HEK293 (cell line): ENCODE data around the gene KRT79.

Experiments used
- CTCF ChIA-PET: fragments of 350-600 bp; formaldehyde crosslinking; extraction: SDS; loops from one replicate; lab custom pipeline; 2021; ENCODE audit warnings: antibody characterized with exemption; lab: Yijun Ruan, JAX
- POLR2A ChIA-PET: fragments of 300-600 bp; formaldehyde crosslinking; extraction: SDS; loops from one replicate; lab custom pipeline; 2020; ENCODE audit warnings: antibody characterized with exemption, inconsistent platforms; lab: Yijun Ruan, JAX
- H3K27ac ChIP-seq: fragments of 200-500 bp; sonication (Bioruptor generic); 2 replicates; pipeline ENCODE4 v1.5.1; 2014; ENCODE audit warnings: low read depth, low read length, control low read depth, inconsistent platforms; ENCODE audit errors: extremely low read depth
- H3K36me3 ChIP-seq, 2 experiments: fragments of 200-500 bp in 1 of 2; sonication (Bioruptor generic) in 1 of 2; 1 replicate in 1 of 2; 2 replicates in 1 of 2; pipeline ENCODE4 v1.5.1; 2014 to 2017; ENCODE audit warnings: inconsistent platforms in 2 of 2, low read length in 2 of 2; ENCODE audit not compliant: control insufficient read depth in 2 of 2, insufficient read depth in 1 of 2
- H3K4me1 ChIP-seq: fragments of 200-500 bp; sonication (Bioruptor generic); 2 replicates; pipeline ENCODE4 v1.5.1; 2014; ENCODE audit warnings: mild to moderate bottlenecking, low read length, inconsistent platforms; ENCODE audit not compliant: control insufficient read depth, insufficient read depth
- H3K4me3 ChIP-seq: 2 replicates; pipeline ENCODE4 v1.5.1; 2011; ENCODE audit warnings: low read depth, mild to moderate bottlenecking, control low read depth, low read length, moderate library complexity
- H3K9me3 ChIP-seq: fragments of 200-500 bp; sonication (Bioruptor generic); 2 replicates; pipeline ENCODE4 v1.5.1; 2014; ENCODE audit warnings: low read depth, low read length, inconsistent platforms; ENCODE audit not compliant: control insufficient read depth, insufficient read depth
- KLF9 ChIP-seq: fragments of 450-650 bp; formaldehyde crosslinking; IDR thresholded peaks from 2 replicates; pipeline ENCODE4 v1.5.1; 2016; ENCODE audit warnings: missing biosample characterization, missing genetic modification characterization, low read depth
- RBAK ChIP-seq: fragments of 450-650 bp; formaldehyde crosslinking; IDR thresholded peaks from 2 replicates; pipeline ENCODE4 v1.5.1; 2016; ENCODE audit warnings: missing biosample characterization, missing genetic modification characterization
- REST ChIP-seq: fragments of 450-650 bp; formaldehyde crosslinking; IDR thresholded peaks from 2 replicates; pipeline ENCODE4 v1.5.1; 2016; ENCODE audit warnings: missing biosample characterization, missing genetic modification characterization
- WT1 ChIP-seq: fragments of 450-650 bp; formaldehyde crosslinking; IDR thresholded peaks from 2 replicates; pipeline ENCODE4 v1.5.1; 2016; ENCODE audit warnings: missing biosample characterization, missing genetic modification characterization
- YY1 ChIP-seq: fragments of 450-650 bp; formaldehyde crosslinking; IDR thresholded peaks from 2 replicates; pipeline ENCODE4 v1.5.1; 2018; ENCODE audit warnings: missing biosample characterization, missing genetic modification characterization
- ZBTB1 ChIP-seq: fragments of 450-650 bp; formaldehyde crosslinking; IDR thresholded peaks from 2 replicates; pipeline ENCODE4 v1.5.1; 2016; ENCODE audit warnings: missing biosample characterization, missing genetic modification characterization
- ZBTB20 ChIP-seq: fragments of 450-650 bp; formaldehyde crosslinking; IDR thresholded peaks from 2 replicates; pipeline ENCODE4 v1.5.1; 2016; ENCODE audit warnings: missing biosample characterization, missing genetic modification characterization
- ZNF133 ChIP-seq: fragments of 450-650 bp; formaldehyde crosslinking; IDR thresholded peaks from 2 replicates; pipeline ENCODE4 v1.5.1; 2016; ENCODE audit warnings: missing biosample characterization, missing genetic modification characterization
- ZNF146 ChIP-seq: fragments of 450-650 bp; formaldehyde crosslinking; IDR thresholded peaks from 2 replicates; pipeline ENCODE4 v1.5.1; 2016; ENCODE audit warnings: missing biosample characterization, missing genetic modification characterization
- ZNF169 ChIP-seq: fragments of 450-650 bp; formaldehyde crosslinking; IDR thresholded peaks from 2 replicates; pipeline ENCODE4 v1.5.1; 2016; ENCODE audit warnings: missing biosample characterization, missing genetic modification characterization
- ZNF37A ChIP-seq: fragments of 450-650 bp; IDR thresholded peaks from 2 replicates; pipeline ENCODE4 v1.5.1; 2018; ENCODE audit warnings: missing biosample characterization, missing genetic modification characterization
- ZNF501 ChIP-seq: fragments of 450-650 bp; formaldehyde crosslinking; IDR thresholded peaks from 2 replicates; pipeline ENCODE4 v1.5.1; 2016; ENCODE audit warnings: missing biosample characterization, missing genetic modification characterization
- ZNF623 ChIP-seq: fragments of 450-650 bp; formaldehyde crosslinking; IDR thresholded peaks from 2 replicates; pipeline ENCODE4 v1.5.1; 2016; ENCODE audit warnings: missing biosample characterization, missing genetic modification characterization
- ZNF670 ChIP-seq: fragments of 450-650 bp; formaldehyde crosslinking; IDR thresholded peaks from 2 replicates; pipeline ENCODE4 v1.5.1; 2016; ENCODE audit warnings: missing biosample characterization, missing genetic modification characterization, low read depth
- ZNF677 ChIP-seq: fragments of 450-650 bp; IDR thresholded peaks from 2 replicates; pipeline ENCODE4 v1.5.0; 2018; ENCODE audit warnings: missing biosample characterization, mild to moderate bottlenecking, missing genetic modification characterization, moderate library complexity
- ZNF830 ChIP-seq: fragments of 450-650 bp; IDR thresholded peaks from 2 replicates; pipeline ENCODE4 v1.5.0; 2018; ENCODE audit warnings: missing biosample characterization, missing genetic modification characterization, low read depth, mild to moderate bottlenecking, moderate library complexity
- TF ChIP-seq, protein P1 (sequence below): fragments of 450-650 bp; formaldehyde crosslinking; IDR thresholded peaks from 2 replicates; pipeline ENCODE4 v1.5.1; 2016; ENCODE audit warnings: missing biosample characterization, missing genetic modification characterization
- TF ChIP-seq, protein P2 (sequence below): fragments of 450-650 bp; IDR thresholded peaks from 2 replicates; pipeline ENCODE4 v1.5.1; 2018; ENCODE audit warnings: missing biosample characterization, missing genetic modification characterization
- TF ChIP-seq, protein P3 (sequence below): sonication (generic); formaldehyde crosslinking; IDR thresholded peaks from 2 replicates; pipeline ENCODE4 v1.8.1; 2022; ENCODE audit warnings: mild to moderate bottlenecking, moderate library complexity, missing genetic modification reagents

KRT79 gene

GRCh38 chr12:52815676-52816588, 18.2 kb downstream of the KRT79 start:
- Histone ChIP-seq H3K36me3 (no peaks in the 10 kb centered on the region), H3K4me1 (no peaks in the 10 kb centered on the region), H3K4me3 (no peak overlapping the region), H3K9me3 (no peaks in the 10 kb centered on the region), H3K27ac (no peak overlapping the region)
- ChIA-PET CTCF (interaction anchor here (0.6 to 2.4 kb wide), 3 partner anchors 36 to 659 kb away, joined by 3 to 7 read pairs (median 3); no protein-coding TSS in a partner anchor), POLR2A (no interaction called here)
- no peak for TF ChIP-seq ZNF677
- TF ChIP-seq ZNF501, result no peak
- TF ChIP-seq RBAK (tag by site-specific recombination), result no peak
- no peak for TF ChIP-seq WT1 (tag by site-specific recombination)
- TF ChIP-seq ZNF37A (tag by site-specific recombination), result no peak
- TF ChIP-seq ZNF146 (tag by site-specific recombination), result no peak
- TF ChIP-seq ZNF169 (tag by site-specific recombination), result no peak
- no peak for TF ChIP-seq ZNF133 (tag by site-specific recombination)
- TF ChIP-seq ZBTB20, result no peak
- no peak for TF ChIP-seq ZNF830 (tag by site-specific recombination)
- no peak for TF ChIP-seq KLF9 (tag by site-specific recombination)
- no peak for TF ChIP-seq ZBTB1 (tag by site-specific recombination)
- TF ChIP-seq, protein P1, sequence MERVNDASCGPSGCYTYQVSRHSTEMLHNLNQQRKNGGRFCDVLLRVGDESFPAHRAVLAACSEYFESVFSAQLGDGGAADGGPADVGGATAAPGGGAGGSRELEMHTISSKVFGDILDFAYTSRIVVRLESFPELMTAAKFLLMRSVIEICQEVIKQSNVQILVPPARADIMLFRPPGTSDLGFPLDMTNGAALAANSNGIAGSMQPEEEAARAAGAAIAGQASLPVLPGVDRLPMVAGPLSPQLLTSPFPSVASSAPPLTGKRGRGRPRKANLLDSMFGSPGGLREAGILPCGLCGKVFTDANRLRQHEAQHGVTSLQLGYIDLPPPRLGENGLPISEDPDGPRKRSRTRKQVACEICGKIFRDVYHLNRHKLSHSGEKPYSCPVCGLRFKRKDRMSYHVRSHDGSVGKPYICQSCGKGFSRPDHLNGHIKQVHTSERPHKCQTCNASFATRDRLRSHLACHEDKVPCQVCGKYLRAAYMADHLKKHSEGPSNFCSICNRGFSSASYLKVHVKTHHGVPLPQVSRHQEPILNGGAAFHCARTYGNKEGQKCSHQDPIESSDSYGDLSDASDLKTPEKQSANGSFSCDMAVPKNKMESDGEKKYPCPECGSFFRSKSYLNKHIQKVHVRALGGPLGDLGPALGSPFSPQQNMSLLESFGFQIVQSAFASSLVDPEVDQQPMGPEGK (tag by site-specific recombination), result no peak
- TF ChIP-seq, protein P2, sequence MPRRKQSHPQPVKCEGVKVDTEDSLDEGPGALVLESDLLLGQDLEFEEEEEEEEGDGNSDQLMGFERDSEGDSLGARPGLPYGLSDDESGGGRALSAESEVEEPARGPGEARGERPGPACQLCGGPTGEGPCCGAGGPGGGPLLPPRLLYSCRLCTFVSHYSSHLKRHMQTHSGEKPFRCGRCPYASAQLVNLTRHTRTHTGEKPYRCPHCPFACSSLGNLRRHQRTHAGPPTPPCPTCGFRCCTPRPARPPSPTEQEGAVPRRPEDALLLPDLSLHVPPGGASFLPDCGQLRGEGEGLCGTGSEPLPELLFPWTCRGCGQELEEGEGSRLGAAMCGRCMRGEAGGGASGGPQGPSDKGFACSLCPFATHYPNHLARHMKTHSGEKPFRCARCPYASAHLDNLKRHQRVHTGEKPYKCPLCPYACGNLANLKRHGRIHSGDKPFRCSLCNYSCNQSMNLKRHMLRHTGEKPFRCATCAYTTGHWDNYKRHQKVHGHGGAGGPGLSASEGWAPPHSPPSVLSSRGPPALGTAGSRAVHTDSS (tag by site-specific recombination), result no peak
- no peak for TF ChIP-seq REST
- no peak for TF ChIP-seq YY1 (tag by site-specific recombination)
- no peak for TF ChIP-seq ZNF670
- TF ChIP-seq, protein P3, sequence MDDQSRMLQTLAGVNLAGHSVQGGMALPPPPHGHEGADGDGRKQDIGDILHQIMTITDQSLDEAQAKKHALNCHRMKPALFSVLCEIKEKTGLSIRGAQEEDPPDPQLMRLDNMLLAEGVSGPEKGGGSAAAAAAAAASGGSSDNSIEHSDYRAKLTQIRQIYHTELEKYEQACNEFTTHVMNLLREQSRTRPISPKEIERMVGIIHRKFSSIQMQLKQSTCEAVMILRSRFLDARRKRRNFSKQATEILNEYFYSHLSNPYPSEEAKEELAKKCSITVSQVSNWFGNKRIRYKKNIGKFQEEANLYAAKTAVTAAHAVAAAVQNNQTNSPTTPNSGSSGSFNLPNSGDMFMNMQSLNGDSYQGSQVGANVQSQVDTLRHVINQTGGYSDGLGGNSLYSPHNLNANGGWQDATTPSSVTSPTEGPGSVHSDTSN (CRISPR knock-in tag), result no peak
- no peak for TF ChIP-seq ZNF623
